NCI-H82 (cell line): ENCODE results near the gene PCLAF.
"Not testable (repeated sequence)": the region's sequence is repeated elsewhere in the genome, so short reads cannot be mapped to it uniquely, and the experiment has no call there.

Experiments used
- DNase-seq: peaks from one replicate; lab custom pipeline; 2025; lab: John Stamatoyannopoulos, UW

The PCLAF gene, protein sequence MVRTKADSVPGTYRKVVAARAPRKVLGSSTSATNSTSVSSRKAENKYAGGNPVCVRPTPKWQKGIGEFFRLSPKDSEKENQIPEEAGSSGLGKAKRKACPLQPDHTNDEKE

GRCh38 chr15:64381000-64381751, at the start of gene PCLAF:
Gene PCLAF, minus strand, starts transcription at chr15:64381441. Its CDS starts 70 bp downstream, at chr15:64381371.
- peak; percentile 99 for DNase-seq

DNA sequence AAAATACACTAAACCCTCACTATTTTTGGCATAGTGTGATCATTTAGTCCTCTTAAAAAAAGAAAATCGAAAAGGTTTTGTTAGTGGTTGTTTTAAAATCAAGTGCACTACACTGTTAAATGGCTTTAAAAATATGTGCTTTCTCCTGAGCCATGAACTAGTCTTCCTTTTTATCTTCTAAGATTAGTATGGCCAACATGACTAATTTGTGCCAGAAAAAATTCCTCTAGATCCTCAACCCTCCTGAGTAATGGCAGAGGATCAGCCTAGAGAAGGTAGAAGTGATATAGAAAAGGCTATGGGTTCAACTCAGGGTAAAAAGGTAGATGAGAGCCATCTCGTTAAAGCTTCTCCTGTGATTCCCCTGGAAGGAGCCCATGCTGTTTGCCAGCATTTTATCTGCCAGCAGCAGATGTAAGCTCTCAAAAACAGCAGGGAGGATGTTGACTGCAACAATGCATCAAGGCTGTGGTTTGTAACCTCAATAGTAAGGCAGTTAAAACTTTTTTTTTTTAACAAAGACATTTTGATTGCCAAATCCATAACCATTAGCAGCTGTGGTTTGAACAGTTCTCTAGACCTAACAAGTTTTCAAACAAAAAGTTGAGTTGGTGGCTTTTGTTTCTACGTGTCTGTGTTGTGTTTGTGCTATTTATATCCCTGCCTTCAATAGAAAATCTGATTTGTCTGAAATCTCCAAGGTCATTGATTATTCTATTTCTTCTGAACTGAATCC, 48.9 kb upstream of the PCLAF start:
- peak; percentile 57 for DNase-seq

DNA sequence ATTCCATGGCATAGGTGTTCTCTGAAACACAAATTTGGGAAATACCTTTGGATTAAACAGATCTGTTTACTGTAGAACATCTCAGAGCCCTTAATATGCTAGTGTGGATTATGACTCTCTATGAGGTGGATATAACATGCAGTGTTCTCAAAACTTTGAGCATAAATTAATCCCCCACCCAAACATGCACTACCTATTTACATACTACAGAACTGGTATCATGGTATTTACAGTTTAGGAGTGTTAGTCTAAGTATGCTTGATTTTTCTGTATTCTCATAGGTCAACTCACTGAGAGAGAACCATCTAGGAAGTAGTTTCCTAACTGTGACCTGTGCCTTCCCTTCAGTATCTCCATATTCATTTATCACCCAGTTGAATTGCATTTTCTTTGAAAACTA, 48.2 kb upstream of the PCLAF start:
- DNase-seq, result no peak

DNA sequence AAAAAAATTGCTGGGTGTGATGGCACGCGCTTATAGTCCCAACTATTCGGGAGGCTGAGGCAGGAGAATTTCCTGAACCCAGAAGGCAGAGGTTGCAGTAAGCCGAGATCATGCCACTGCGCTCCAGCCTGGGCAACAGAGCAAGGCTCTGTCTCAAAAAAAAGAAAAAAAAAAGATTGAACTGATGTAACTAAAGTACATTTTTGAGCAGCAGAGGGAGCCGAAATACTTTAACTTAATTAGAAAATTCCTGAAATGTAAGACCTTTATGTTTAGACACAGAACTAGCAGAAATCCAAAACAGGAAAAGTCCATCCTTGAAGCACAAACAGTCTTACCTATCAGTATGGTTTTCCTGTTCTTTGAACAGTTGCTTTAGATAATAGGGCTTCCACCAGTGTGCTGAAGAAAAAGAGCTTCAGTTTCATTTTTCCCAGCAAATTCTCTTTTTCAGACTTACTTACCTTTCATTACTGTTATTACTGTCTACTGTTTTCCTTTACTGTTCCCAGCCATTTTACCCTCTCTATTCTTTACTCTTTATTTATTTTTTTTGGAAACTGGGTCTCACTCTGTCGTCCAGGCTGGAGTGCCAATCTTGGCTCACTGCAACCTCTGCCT, 45.7 kb upstream of the PCLAF start:
- peak; percentile 50 for DNase-seq

DNA sequence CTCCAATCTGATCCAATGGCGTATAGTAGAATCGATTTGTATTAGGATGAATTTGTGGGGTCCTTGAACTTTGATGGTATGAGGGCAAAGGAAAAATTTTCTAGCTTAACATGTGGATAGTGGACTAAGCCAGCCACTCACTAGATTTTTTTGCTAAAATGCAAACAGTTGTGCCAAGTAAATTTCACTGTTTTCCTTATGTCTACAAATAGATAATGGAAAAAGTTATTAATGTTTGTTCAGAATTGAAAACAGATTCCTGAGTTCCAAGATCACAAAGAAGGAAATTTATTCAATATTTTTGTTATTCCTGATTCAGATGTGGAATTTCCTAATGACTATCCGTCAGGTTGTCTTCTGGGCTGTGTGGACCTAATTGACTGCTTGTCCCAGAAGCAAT, 44.0 kb upstream of the PCLAF start:
- DNase-seq, result no peak

- no peak for DNase-seq
These were observed 42.7 kb upstream of the PCLAF start for GRCh38 chr15:64423970-64424369.

DNA sequence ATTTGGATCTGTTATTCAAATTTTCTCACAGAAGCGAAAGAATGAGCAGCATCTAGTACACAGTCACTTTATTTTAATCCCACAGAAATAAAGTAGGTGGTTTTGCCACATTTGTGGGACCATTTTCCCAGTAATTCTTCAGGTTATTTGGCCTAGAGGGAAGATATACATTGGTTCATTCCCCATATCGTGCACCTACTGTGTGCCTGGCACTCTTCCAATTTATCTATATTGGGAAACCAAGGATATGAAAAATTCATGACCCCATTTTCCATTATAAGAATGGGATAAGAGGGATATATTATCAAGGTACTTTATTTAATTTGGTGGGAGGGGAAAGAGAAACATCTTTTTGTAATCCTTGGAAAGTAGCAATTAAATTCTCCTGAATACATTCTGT, 41.5 kb upstream of the PCLAF start:
- DNase-seq, result no peak

GRCh38 chr15:64412216-64412615, 31.0 kb upstream of the PCLAF start:
- DNase-seq, result no peak

DNA sequence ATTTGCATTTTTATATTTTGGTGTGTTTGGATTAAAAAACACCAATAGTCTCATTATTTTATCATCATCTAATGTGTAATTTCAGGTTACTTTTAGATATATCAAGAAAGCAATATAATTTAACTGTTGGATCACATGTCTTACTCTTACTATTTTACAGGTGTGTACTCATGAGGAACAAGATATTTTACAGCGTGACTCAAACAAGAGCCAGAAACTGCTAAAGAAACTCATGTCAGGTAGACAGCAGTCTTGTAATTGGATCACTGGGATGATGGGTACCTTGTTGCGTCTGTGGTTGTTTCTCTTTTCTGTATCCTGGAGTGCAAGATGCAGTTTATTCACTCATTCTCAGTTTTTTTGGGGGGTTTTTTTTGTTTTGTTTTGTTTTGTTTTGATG, 19.3 kb upstream of the PCLAF start:
- DNase-seq, result no peak

DNA sequence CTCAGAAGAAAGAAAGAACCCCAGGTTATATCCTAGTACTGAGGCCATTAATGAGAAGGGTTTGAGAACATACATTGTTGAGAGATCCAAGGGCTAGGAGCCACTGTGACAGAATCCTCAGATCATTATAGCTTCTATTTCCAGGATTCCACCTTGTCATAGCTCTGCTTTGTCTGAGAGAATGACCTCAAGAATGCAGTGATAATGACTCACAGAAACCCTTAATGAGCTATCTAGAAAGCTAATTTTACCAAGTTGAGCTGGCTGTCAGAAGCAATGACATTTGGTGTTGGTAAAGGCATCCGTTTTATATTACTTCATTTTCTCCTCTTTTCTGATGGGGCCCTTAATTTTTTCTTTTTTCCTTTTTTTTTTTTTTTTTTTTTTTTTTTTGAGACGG, 17.3 kb upstream of the PCLAF start:
- no peak for DNase-seq

GRCh38 chr15:64396789-64397188, 15.5 kb upstream of the PCLAF start:
- DNase-seq, result no peak

DNA sequence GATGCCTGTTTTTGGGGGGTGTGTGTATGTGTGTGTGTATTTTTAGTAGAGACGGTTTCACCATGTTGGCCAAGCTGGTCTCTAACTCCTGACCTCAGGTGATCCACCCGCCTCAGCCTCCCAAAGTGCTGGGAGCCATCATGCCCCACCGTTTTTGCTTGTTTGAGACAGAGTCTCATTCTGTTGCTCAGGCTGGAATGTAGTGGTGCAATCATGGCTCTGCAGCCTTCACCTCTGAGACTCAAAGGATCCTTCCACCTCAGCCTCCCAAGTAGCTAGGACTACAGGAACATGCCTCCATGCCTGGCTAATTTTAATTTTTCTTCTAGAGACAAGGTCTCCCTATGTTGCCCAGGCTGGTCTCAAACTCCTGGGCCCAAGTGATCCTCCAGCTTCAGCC, 11.2 kb upstream of the PCLAF start:
- not testable (repeated sequence) for DNase-seq

GRCh38 chr15:64389036-64389435, 7.8 kb upstream of the PCLAF start:
- no peak for DNase-seq

DNA sequence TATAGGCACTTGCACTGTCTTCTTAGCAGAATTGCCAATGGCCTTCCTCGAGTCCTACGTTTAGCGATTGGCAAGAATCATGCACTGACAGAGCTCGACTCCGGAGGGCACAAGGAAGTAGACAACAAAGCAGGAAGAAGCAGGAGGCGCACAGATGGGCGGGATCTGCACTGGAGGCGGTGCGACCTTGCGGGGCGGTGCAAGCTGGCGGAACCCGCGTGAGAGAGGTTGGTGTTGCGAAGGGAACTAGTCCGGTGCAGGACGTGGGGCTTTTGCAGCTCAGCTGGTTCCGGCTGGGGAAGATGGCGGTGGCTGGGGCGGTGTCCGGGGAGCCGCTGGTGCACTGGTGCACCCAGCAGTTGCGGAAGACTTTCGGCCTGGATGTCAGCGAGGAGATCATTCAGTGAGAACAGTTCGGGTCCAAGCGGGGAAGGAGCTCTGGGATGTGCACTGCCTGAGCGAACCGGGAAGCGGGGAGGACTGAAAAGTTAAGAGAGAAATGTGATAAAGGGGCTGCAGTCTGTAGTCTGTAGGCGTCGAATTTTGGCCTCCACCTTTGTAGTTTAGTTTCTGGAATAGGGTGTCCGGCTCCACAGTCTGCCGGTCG, 6.4 kb upstream of the PCLAF start, which contains the start of gene TRIP4:
Gene TRIP4, plus strand, starts transcription at position 275 of the 607 bp plus-strand sequence. Its CDS starts 28 bp downstream, at position 303.
- DNase-seq, result peak; percentile 98

DNA sequence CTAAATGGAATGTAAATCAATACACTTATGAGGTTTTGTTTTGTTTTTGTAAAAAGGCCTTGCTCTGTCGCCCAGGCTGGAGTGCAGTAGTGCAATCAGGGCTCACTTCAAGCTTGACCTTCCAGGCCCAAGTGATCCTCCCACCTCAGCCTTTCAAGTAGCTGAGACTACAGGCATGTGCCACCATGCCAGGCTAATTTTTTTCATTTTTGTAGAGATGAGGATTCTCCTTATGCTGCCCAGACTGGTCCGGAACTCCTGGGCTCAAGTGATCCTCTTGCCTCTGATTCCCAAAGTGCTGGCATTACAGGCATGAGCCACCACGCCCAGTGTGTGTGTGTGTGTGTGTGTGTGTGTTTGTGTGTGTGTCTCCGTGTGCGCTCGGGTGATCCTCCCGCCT, 5.0 kb upstream of the PCLAF start:
- no peak for DNase-seq

DNA sequence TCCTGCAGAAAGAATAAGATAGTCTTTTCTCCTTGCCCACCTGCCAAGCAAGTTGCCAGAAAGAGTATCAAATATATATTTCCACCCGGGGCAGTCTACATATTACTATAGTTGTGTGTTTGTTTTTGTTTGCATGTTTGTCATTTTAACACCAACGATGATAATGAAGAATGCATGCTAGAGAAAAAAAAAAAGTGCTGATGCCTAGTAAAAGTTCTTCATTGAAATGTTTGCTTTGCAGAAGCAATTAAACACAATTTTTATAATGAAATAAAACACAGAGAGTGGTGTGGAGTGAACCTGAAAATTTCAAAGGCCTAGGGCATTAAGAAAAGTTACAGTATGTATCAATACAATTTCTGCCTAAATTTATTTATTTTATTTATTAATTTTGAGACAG, 2.5 kb upstream of the PCLAF start:
- DNase-seq, result no peak

DNA sequence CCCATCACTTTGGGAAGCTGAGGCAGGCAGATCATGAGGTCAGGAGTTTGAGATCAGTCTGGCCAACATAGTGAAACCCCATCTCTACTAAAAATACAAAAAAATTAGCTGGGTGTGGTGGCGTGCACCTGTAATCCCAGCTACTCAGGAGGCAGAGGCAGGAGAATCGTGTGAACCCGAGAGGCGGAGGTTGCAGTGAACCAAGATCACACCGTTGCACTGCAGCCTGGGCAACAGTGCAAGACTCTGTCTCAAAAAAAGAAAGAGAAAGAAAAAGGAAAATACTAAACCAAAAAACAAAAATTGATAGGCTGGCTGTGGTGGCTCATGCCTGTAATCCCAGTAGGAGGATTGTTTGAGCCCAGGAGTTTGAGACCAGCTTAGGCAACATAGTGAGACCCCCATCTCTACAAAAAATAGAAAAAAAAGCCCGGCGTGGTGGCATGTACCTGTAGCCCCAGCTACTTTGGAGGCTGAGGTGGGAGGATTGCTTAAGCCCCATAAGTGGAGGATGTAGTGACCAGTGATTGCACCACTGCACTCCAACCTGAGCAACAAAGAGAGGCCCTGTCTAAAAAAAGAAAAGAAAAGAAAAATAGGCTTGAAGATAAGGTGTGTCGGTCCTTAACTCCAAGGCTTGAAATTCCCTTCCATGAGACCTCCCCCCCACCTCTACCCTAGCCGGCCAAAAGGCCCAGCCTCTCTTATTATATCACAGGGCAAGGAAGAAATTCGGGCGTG, 941 bp downstream of the PCLAF start:
- peak; percentile 53 for DNase-seq

DNA sequence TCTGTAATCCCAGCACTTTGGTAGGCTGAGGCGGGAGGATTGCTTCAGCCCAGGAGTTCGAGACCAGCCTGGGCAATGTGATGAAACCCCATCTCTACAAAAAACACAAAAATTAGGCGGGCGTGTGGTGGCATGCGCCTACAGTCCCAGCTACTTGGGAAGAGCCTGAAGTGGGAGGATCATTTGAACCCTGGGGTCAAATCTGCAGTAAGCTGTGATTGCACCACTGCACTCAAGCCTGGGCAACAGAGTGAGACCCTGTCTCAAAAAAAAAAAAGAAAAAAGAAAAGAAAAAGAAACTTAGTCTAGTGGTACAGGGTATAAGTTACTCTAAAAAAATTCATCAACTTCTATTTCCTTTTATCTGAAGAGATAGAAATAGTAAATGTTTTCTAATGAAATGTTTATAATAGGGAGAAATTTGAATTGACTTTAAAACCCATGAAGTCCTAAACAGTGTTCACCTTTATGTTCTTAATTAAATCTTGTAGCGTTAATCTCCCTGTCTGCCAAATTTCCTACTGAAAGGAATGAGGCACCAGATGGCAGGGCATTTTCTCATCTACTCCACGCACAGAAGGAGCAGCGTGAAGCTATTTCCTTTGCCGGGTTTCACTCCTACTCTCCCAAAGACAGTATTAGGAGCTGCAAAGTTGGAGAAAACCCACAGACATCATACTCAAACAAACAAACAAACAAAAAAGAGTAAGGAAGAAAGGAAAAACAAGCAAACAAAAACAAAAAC, 1.9 kb downstream of the PCLAF start:
- DNase-seq, result peak; percentile 94

GRCh38 chr15:64373360-64373759, 7.9 kb downstream of the PCLAF start:
- no peak for DNase-seq

- DNase-seq, result not testable (repeated sequence)
These were observed 9.9 kb downstream of the PCLAF start for GRCh38 chr15:64371383-64371782.

DNA sequence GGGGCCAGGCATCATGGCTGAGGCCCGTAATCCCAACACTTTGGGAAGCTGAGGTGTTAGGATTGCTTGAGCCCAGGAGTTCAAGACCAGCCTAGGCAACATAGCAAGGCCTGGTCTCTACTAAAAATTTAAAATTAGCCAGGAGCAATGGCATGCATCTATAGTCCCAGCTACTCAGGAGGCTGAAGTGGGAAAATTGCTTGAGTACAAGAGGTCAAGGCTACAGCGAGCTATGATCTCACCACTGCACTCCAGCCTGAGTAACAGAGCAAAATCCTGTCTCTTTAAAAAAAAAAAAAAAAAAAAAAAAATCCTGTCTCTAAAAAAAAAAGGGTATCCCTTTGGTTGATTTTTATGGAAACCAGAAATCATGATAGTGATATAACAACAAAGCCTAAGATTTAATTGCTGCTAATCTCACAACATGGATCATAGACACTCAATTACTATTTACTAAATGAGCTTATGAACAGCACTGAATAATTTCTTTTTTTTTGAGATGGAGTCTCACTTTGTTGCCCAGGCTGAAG, 12.1 kb downstream of the PCLAF start:
- DNase-seq, result no peak
